VCaP (cell line): ENCODE results near the gene ARMC12.
A peak's percentile ranks its signal among the peaks of the same experiment; 100 is the strongest.

Experiments
- H3K27ac ChIP-seq: fragments of 450-650 bp; 2 replicates; pipeline ENCODE4 v1.5.1; 2017
- CTCF ChIP-seq: fragments of 450-650 bp; conservative IDR thresholded peaks from 2 replicates; pipeline ENCODE4 v1.5.1; 2017; ENCODE audit warnings: mild to moderate bottlenecking, moderate library complexity

The ARMC12 gene

GRCh38 chr6:35754452-35755277 is 17.8 kb downstream of the ARMC12 start:
- peak; percentile 29; the same call in 1 of the 2 replicates for TF ChIP-seq CTCF
- H3K27ac ChIP-seq: peak overlapping the region; percentile 22; the same call in 1 of the 2 replicates

- no peak for TF ChIP-seq CTCF
- H3K27ac ChIP-seq: peak overlapping the region; percentile 22; the same call in 1 of the 2 replicates
These were observed 18.6 kb downstream of the ARMC12 start for GRCh38 chr6:35755278-35755924.

GRCh38 chr6:35757456-35758123 is 20.8 kb downstream of the ARMC12 start:
- no peak overlapping the region for H3K27ac ChIP-seq
- TF ChIP-seq CTCF: peak; percentile 32; the same call in 1 of the 2 replicates

- no peak overlapping the region for H3K27ac ChIP-seq
These were observed 22.6 kb downstream of the ARMC12 start for GRCh38 chr6:35759426-35759825.

GRCh38 chr6:35765739-35766138 is 28.9 kb downstream of the ARMC12 start:
- H3K27ac ChIP-seq: no peak overlapping the region
- TF ChIP-seq CTCF: no peak

More at GRCh38 chr6:35759426-35759825, 22.6 kb downstream of the ARMC12 start:
- no peak for TF ChIP-seq CTCF

GRCh38 chr6:35769211-35769610 is 32.4 kb downstream of the ARMC12 start:
- TF ChIP-seq CTCF: no peak
- H3K27ac ChIP-seq: no peak overlapping the region

GRCh38 chr6:35771343-35771627 is 34.5 kb downstream of the ARMC12 start:
- TF ChIP-seq CTCF: no peak
- H3K27ac ChIP-seq: no peak overlapping the region
